SH-SY5Y (cell line): Measurements from ENCODE around the gene PDE3B.

Experiments
- GATA2 ChIP-seq: IDR thresholded peaks from 2 replicates; pipeline ENCODE4 v1.6.1; 2011; ENCODE audit warnings: mild to moderate bottlenecking, low read depth, low read length
- GATA3 ChIP-seq: IDR thresholded peaks from 2 replicates; pipeline ENCODE4 v1.6.1; 2011; ENCODE audit warnings: low read depth, mild to moderate bottlenecking, low read length, moderate library complexity

- TF ChIP-seq GATA3 (no peak), GATA2 (no peak)
Observed at GRCh38 chr11:14898355-14898754, 254.8 kb downstream of the PDE3B start.
